SU-DHL-6 (cell line): ENCODE results near the gene AUH.

Experiments used
- H2AFZ ChIP-seq: fragments of 200-600 bp; sonication (generic); 2 replicates; pipeline ENCODE4 v1.6.1; 2014; ENCODE audit warnings: low read depth, mild to moderate bottlenecking, moderate library complexity, mixed read lengths, antibody characterized with exemption, low read length; ENCODE audit not compliant: severe bottlenecking
- H3F3A ChIP-seq: fragments of 200-600 bp; shearing (Covaris generic); 2 replicates; pipeline ENCODE4 v1.6.0; 2016; ENCODE audit warnings: antibody characterized with exemption, mild to moderate bottlenecking; ENCODE audit not compliant: insufficient read depth
- H3K27ac ChIP-seq: fragments of 200-600 bp; sonication (generic); 2 replicates; pipeline ENCODE4 v1.5.1; 2016; ENCODE audit warnings: low read depth, mild to moderate bottlenecking, low read length, moderate library complexity, mixed read lengths
- H3K27me3 ChIP-seq: fragments of 200-600 bp; sonication (generic), shearing (Covaris generic); 2 replicates; pipeline ENCODE4 v1.6.0; 2014; ENCODE audit warnings: mild to moderate bottlenecking, low read length
- H3K36me3 ChIP-seq: fragments of 200-600 bp; sonication (generic); 2 replicates; pipeline ENCODE4 v1.6.1; 2014; ENCODE audit warnings: mild to moderate bottlenecking, low read length, mixed read lengths
- H3K4me2 ChIP-seq: fragments of 300-600, 200-600 bp; shearing (Covaris generic), sonication (generic); 2 replicates; pipeline ENCODE4 v1.6.0; 2014; ENCODE audit warnings: low read length, low read depth, mild to moderate bottlenecking; ENCODE audit not compliant: poor library complexity, severe bottlenecking
- H3K4me3 ChIP-seq: fragments of 200-600 bp; sonication (generic); 2 replicates; pipeline ENCODE4 v1.5.1; 2014; ENCODE audit warnings: antibody characterized with exemption, low read length, mild to moderate bottlenecking, mixed read lengths; ENCODE audit not compliant: insufficient read depth, poor library complexity, severe bottlenecking
- H3K79me2 ChIP-seq: fragments of 200-600 bp; sonication (generic); 2 replicates; pipeline ENCODE4 v1.6.1; 2014; ENCODE audit warnings: mild to moderate bottlenecking, low read length, moderate library complexity; ENCODE audit not compliant: insufficient read depth
- H3K9ac ChIP-seq: fragments of 200-600 bp; sonication (generic); 2 replicates; pipeline ENCODE4 v1.7.0; 2014; ENCODE audit warnings: mild to moderate bottlenecking, low read length
- H3K9me2 ChIP-seq: fragments of 200-600 bp; sonication (generic); replicated peaks from 2 replicates; pipeline ENCODE4 v1.6.1; 2014; ENCODE audit warnings: low read length; ENCODE audit not compliant: insufficient read depth
- H3K9me3 ChIP-seq: fragments of 200-600 bp; sonication (generic); 2 replicates; pipeline ENCODE4 v1.6.1; 2014; ENCODE audit warnings: low read length, mixed read lengths; ENCODE audit not compliant: insufficient read depth
- H4K20me1 ChIP-seq: fragments of 200-600 bp; sonication (generic); 2 replicates; pipeline ENCODE4 v1.6.1; 2014; ENCODE audit warnings: low read depth, mild to moderate bottlenecking, antibody characterized with exemption, low read length, moderate library complexity, mixed read lengths
- EZH2phosphoT487 ChIP-seq: fragments of 200-600 bp; sonication (generic), shearing (Covaris generic); conservative IDR thresholded peaks from 2 replicates; pipeline ENCODE4 v1.6.1; 2018; ENCODE audit warnings: mild to moderate bottlenecking, antibody characterized with exemption, low read length, moderate library complexity, mixed read lengths
- TF ChIP-seq, protein P1 (sequence below): fragments of 200-600 bp; sonication (generic); IDR thresholded peaks from one replicate; pipeline ENCODE4 v1.5.1; 2017; ENCODE audit warnings: antibody characterized with exemption, mild to moderate bottlenecking, low read length, moderate library complexity; ENCODE audit not compliant: insufficient read depth, poor library complexity, severe bottlenecking

AUH gene

DNA sequence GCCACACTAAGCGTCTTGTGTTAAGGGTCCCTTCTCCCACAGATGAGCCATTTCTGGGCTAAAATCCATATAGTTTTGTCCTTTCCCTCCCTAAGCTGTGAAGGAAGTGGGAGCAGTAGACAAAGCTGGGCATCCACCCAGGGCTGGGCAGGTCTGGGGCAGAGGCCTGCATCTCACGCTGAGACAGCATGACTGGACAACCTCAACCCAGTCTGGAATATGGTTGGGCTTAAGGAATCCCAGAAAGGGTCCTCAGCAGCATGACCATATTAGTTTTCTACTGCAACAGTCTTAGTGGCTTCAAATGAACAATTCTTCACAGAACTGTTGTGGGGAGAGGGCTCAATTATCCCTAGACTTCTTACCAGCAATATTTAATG, 173.8 kb downstream of the AUH start:
- no peaks in the 10 kb centered on the region for H3K9me2 ChIP-seq
- H3K9me3 ChIP-seq: no peaks in the 10 kb centered on the region
- H3K27me3 ChIP-seq: no peaks in the 10 kb centered on the region
- H3K79me2 ChIP-seq: no peaks in the 10 kb centered on the region
- H3F3A ChIP-seq: no peaks in the 10 kb centered on the region
- no peak overlapping the region for H2AFZ ChIP-seq
- H3K27ac ChIP-seq: no peak overlapping the region
- H3K36me3 ChIP-seq: no peaks in the 10 kb centered on the region
- H3K9ac ChIP-seq: no peak overlapping the region
- TF ChIP-seq, protein P1, sequence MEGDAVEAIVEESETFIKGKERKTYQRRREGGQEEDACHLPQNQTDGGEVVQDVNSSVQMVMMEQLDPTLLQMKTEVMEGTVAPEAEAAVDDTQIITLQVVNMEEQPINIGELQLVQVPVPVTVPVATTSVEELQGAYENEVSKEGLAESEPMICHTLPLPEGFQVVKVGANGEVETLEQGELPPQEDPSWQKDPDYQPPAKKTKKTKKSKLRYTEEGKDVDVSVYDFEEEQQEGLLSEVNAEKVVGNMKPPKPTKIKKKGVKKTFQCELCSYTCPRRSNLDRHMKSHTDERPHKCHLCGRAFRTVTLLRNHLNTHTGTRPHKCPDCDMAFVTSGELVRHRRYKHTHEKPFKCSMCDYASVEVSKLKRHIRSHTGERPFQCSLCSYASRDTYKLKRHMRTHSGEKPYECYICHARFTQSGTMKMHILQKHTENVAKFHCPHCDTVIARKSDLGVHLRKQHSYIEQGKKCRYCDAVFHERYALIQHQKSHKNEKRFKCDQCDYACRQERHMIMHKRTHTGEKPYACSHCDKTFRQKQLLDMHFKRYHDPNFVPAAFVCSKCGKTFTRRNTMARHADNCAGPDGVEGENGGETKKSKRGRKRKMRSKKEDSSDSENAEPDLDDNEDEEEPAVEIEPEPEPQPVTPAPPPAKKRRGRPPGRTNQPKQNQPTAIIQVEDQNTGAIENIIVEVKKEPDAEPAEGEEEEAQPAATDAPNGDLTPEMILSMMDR: no peak
- H3K4me3 ChIP-seq: no peak overlapping the region
- H3K4me2 ChIP-seq: no peak overlapping the region
- H4K20me1 ChIP-seq: no peaks in the 10 kb centered on the region

GRCh38 chr9:91187311-91187964, 174.3 kb downstream of the AUH start:
- no peaks in the 10 kb centered on the region for H3K79me2 ChIP-seq
- TF ChIP-seq EZH2phosphoT487: no peak
- TF ChIP-seq, protein P1: no peak
- H3F3A ChIP-seq: no peaks in the 10 kb centered on the region
- no peak overlapping the region for H3K9ac ChIP-seq
- no peaks in the 10 kb centered on the region for H3K9me2 ChIP-seq
- H4K20me1 ChIP-seq: no peaks in the 10 kb centered on the region
- no peak overlapping the region for H3K27ac ChIP-seq
- H3K36me3 ChIP-seq: no peaks in the 10 kb centered on the region
- no peak overlapping the region for H3K4me2 ChIP-seq
- no peak overlapping the region for H2AFZ ChIP-seq
- H3K27me3 ChIP-seq: no peaks in the 10 kb centered on the region
- H3K9me3 ChIP-seq: no peaks in the 10 kb centered on the region
- H3K4me3 ChIP-seq: no peak overlapping the region

DNA sequence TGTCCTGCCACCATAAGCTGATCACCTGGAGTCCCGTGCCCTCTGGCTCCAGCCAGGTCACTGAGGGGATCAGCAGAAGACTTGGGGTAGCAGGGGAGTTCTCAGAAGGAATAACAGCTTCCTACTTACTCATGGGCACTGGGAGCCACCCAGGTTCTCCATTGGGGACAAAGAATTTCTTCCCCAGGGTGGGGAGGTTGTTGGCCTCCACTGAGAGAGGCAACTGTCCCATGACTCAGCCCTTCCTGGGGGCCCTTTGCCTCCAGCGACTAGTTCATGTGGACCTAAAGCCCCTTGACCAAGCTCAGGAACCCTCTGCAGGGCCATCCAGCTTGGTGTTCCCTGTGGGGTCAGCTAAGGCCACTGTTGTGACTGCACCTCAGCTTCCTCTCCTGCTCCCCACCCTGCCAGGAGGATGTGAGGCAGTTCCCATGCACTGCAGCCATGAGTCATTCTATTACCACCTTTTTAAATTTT, 175.0 kb downstream of the AUH start:
- Histone ChIP-seq H3F3A (no peaks in the 10 kb centered on the region), H3K79me2 (no peaks in the 10 kb centered on the region), H3K9me3 (no peaks in the 10 kb centered on the region), H3K9me2 (no peaks in the 10 kb centered on the region), H3K4me2 (no peak overlapping the region), H3K4me3 (no peak overlapping the region), H4K20me1 (no peaks in the 10 kb centered on the region), H3K9ac (no peak overlapping the region), H3K27ac (no peak overlapping the region), H3K27me3 (no peaks in the 10 kb centered on the region), H3K36me3 (no peaks in the 10 kb centered on the region), H2AFZ (no peak overlapping the region)
- TF ChIP-seq, protein P1: no peak
- TF ChIP-seq EZH2phosphoT487: no peak
